K562 (cell line): ENCODE measurements around the gene LAPTM5. TPM values are rescaled to one million over a fixed set of nuclear protein-coding genes. Genes with fewer than 3 reads are reported as not detected.

Experiments used
- ATAC-seq: fragments of 200-7000 bp; cut with Tn5 transposase; 3 replicates; pipeline ENCODE4 v1.9.1; 2020; ENCODE audit warnings: moderate library complexity
- BruUV-seq: library from RNA; stranded (reverse); fragments of 400-500 nt; replicated peaks from 2 replicates; lab custom pipeline; 2021; lab: Mats Ljungman, UMichigan
- CTCF ChIA-PET: fragments of 300-600 bp; formaldehyde crosslinking; extraction: SDS; loops from one replicate; lab custom pipeline; 2021; ENCODE audit warnings: low intra/inter-chr PET ratio; lab: Yijun Ruan, JAX
- POLR2A ChIA-PET: fragments of 300-600, 350-650 bp; sonication (Branson Sonifier 250); formaldehyde crosslinking; extraction: SDS; loops from one replicate; lab custom pipeline; 2021; ENCODE audit warnings: antibody characterized with exemption, inconsistent platforms; lab: Yijun Ruan, JAX
- DNase-seq, 4 experiments: peaks; one replicate each; pipeline versions ENCODE4 v3.0.0 to v3.0.0-alpha.2; 2011 to 2018; ENCODE audit warnings: low spot score in 3 of 4, mixed read lengths in 3 of 4; ENCODE audit errors: extremely low read depth in 1 of 4
- FAIRE-seq: peaks from 2 replicates; lab custom pipeline; 2011; peaks lifted over from hg19 to GRCh38; lab: Jason Lieb, UNC
- H2AFZ ChIP-seq: 2 replicates; pipeline ENCODE4 v1.6.0; 2011; ENCODE audit warnings: low read depth, low read length, control low read depth, inconsistent platforms
- H3K27ac ChIP-seq: fragments of 200-600 bp; 3 replicates; pipeline ENCODE4 v1.8.0; 2011; ENCODE audit warnings: low read depth, mild to moderate bottlenecking, control low read depth, inconsistent platforms, low read length, moderate library complexity, mixed read lengths; ENCODE audit errors: extremely low read depth
- H3K27me3 ChIP-seq, 2 experiments: fragments of 300-600 bp in 1 of 2; 2 replicates in 1 of 2; 3 replicates in 1 of 2; pipeline versions ENCODE4 v1.6.0 to v1.8.0; 2011; ENCODE audit warnings: inconsistent platforms in 2 of 2, low read length in 2 of 2, mild to moderate bottlenecking in 1 of 2, mixed read lengths in 1 of 2, moderate library complexity in 1 of 2; ENCODE audit not compliant: control insufficient read depth in 2 of 2, insufficient read depth in 2 of 2
- H3K36me3 ChIP-seq: fragments of 300-600 bp; 3 replicates; pipeline ENCODE4 v1.8.0; 2011; ENCODE audit warnings: mild to moderate bottlenecking, low read length, inconsistent platforms; ENCODE audit not compliant: control insufficient read depth, insufficient read depth
- H3K4me1 ChIP-seq, 2 experiments: fragments of 200-600 bp in 1 of 2; replicated peaks in 1 of 2; 2 replicates in 1 of 2; 3 replicates in 1 of 2; pipeline versions ENCODE4 v1.5.1 to v1.8.0; 2011; ENCODE audit warnings: inconsistent platforms in 2 of 2, low read length in 2 of 2, mild to moderate bottlenecking in 1 of 2, mixed read lengths in 1 of 2, moderate library complexity in 1 of 2; ENCODE audit not compliant: control insufficient read depth in 2 of 2, insufficient read depth in 2 of 2
- H3K4me2 ChIP-seq: 2 replicates; pipeline ENCODE4 v1.6.1; 2011; ENCODE audit warnings: low read length, control low read depth, inconsistent platforms, mixed read lengths; ENCODE audit not compliant: insufficient read depth
- H3K4me3 ChIP-seq: fragments of 200-600 bp; sonication (generic), shearing (Covaris generic); 2 replicates; pipeline ENCODE4 v1.5.1; 2016; ENCODE audit warnings: control low read depth, inconsistent platforms
- H3K79me2 ChIP-seq: fragments of 200-600 bp; 3 replicates; pipeline ENCODE4 v1.8.0; 2011; ENCODE audit warnings: low read length, inconsistent platforms; ENCODE audit not compliant: control insufficient read depth, insufficient read depth
- H3K9ac ChIP-seq, 2 experiments: 2 replicates each; pipeline versions ENCODE4 v1.6.0 to v1.6.1; 2011; ENCODE audit warnings: low read depth in 2 of 2, low read length in 2 of 2, control low read depth in 1 of 2, inconsistent platforms in 1 of 2, mild to moderate bottlenecking in 1 of 2, mixed read lengths in 1 of 2; ENCODE audit not compliant: insufficient read depth in 1 of 2
- H3K9me1 ChIP-seq: one replicate; pipeline ENCODE4 v1.6.0; 2011; ENCODE audit warnings: inconsistent platforms, mild to moderate bottlenecking, low read length, moderate library complexity; ENCODE audit not compliant: control insufficient read depth, insufficient read depth
- H3K9me3 ChIP-seq: replicated peaks from 2 replicates; pipeline ENCODE4 v1.5.1; 2011; ENCODE audit warnings: low read depth, low read length, inconsistent platforms; ENCODE audit not compliant: control insufficient read depth, insufficient read depth
- H4K20me1 ChIP-seq: replicated peaks from 2 replicates; pipeline ENCODE4 v1.6.1; 2011; ENCODE audit warnings: low read length, inconsistent platforms, mixed read lengths; ENCODE audit not compliant: control insufficient read depth, insufficient read depth
- GABPB1 ChIP-seq: sonication (generic); formaldehyde crosslinking; IDR thresholded peaks from 2 replicates; pipeline ENCODE4 v1.8.0; 2022; ENCODE audit warnings: mild to moderate bottlenecking, missing genetic modification reagents
- NFATC3 ChIP-seq: fragments of 450-650 bp; IDR thresholded peaks from 2 replicates; pipeline ENCODE4 v1.6.1; 2017; ENCODE audit warnings: mild to moderate bottlenecking
- YY1 ChIP-seq, 3 experiments: IDR thresholded peaks; 2 replicates each; pipeline ENCODE4 v1.6.1; 2011; ENCODE audit warnings: low read length in 2 of 3, mild to moderate bottlenecking in 2 of 3, moderate library complexity in 2 of 3, borderline replicate concordance in 1 of 3, control low read depth in 1 of 3, low read depth in 1 of 3; ENCODE audit not compliant: insufficient read depth in 3 of 3, insufficient replicate concordance in 2 of 3, control insufficient read depth in 1 of 3, insufficient read length in 1 of 3; ENCODE audit errors: extremely low read depth in 1 of 3
- ZBTB26 ChIP-seq: fragments of 450-650 bp; formaldehyde crosslinking; IDR thresholded peaks from 2 replicates; pipeline ENCODE4 v1.4.0; 2022; ENCODE audit warnings: missing genetic modification characterization
- ZFX ChIP-seq: sonication (generic); formaldehyde crosslinking; IDR thresholded peaks from 2 replicates; pipeline ENCODE4 v1.8.0; 2022; ENCODE audit warnings: mild to moderate bottlenecking, missing genetic modification reagents, moderate library complexity
- WGBS: fragments of 100-300 bp; shearing (Covaris generic); methylation state at CpG from one replicate; pipeline ENCODE4 v1.1.6; 2016; ENCODE audit warnings: low coverage, mixed read lengths; ENCODE audit not compliant: insufficient coverage; ENCODE audit errors: missing lambda C conversion rate; 5-methylcytosine and 5-hydroxymethylcytosine counted together
- in situ Hi-C: fragments of 300-500 bp; cut with MboI; formaldehyde crosslinking; loops from 4 replicates; pipeline ENCODE4 v1.15.0; 2018; ENCODE audit warnings: inconsistent platforms, mixed read lengths
- intact Hi-C: fragments of 100-400 bp; cut with micrococcal nuclease; formaldehyde crosslinking; loops from 2 replicates; pipeline ENCODE4 v1.14.2; 2022
- polyA plus RNA-seq, 8 experiments: library from polyadenylated mRNA; depleted of rRNA in 4 of 8; stranded (reverse) in 5 of 8; unstranded in 3 of 8; fragments of >200 nt; fragmentation: Nextera tagmentation in 2 of 8; fragmentation: Illumina TruSeq in 1 of 8; extraction: Ambion mirVana in 2 of 8; extraction: Trizol in 1 of 8; gene quantifications; 2 replicates each; pipeline versions ENCODE4 v1.2.1 to v1.2.3, GENCODE V29; 2011 to 2014; ENCODE audit warnings: inconsistent platforms in 1 of 8, missing spikeins in 1 of 8
- total RNA-seq, 7 experiments: library from RNA; depleted of rRNA in 6 of 7; stranded (reverse); fragments of >200 nt in 6 of 7; fragmentation: Illumina TruSeq in 2 of 7; extraction: Trizol in 2 of 7; gene quantifications; 2 replicates each; pipeline versions ENCODE4 v1.2.1 to v1.2.3, GENCODE V29; 2011 to 2021; ENCODE audit warnings: low replicate concordance in 1 of 7
- TF ChIP-seq, protein P1 (sequence below): sonication (generic); formaldehyde crosslinking; IDR thresholded peaks from 2 replicates; pipeline ENCODE4 v1.8.0; 2022; ENCODE audit warnings: missing genetic modification reagents, mild to moderate bottlenecking, moderate library complexity, borderline replicate concordance

The LAPTM5 gene
- total and polyA plus RNA-seq, 9 of the 15 experiments (the other 6 are each of a cell fraction or from before 2014, with no cell fraction given), result 2.4 to 47.3 (median 20.3) TPM

DNA sequence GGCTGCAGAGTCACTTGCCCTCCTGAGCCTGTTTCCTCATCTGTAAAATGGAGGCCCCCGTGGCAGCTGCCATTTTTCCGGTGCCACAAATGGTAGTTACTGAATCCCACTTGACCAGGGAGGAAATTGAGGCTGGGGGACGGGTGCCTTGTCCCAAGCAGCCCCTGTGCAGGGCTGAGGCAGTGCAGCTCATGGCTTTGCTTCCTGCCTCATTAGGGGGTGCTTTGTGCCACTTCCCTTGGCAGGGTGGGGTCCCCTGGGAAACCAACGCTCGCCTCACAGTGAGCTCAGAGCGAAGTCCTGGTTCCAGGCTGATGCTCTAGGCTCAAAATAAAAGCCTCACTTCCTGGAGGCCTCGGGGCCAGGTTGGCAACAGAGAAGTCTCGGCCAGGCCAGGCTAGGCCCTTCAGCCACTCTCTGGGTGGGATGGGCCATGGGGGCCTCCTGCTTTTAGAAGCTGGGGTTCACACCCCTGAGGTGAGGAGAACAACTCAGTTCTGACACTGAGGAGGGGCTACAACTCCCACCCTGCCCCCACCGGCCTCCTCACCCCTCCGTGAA, 6.8 kb downstream of the LAPTM5 start:
- Histone ChIP-seq H3K4me3 (no peak overlapping the region), H3K79me2 (peaks cover 9% of the 10 kb centered on the region; the same call in 2 of the 3 replicates), H3K4me2 (no peak overlapping the region), H3K27ac (no peak overlapping the region), H3K27me3 (no peaks in the 10 kb centered on the region), H3K9me3 (no peaks in the 10 kb centered on the region), H3K36me3 (no peaks in the 10 kb centered on the region), H4K20me1 (no peaks in the 10 kb centered on the region), H3K9me1 (peaks cover 2% of the 10 kb centered on the region), H2AFZ (peak overlapping the region; percentile 4; the same call in 1 of the 2 replicates), H3K9ac (peak overlapping the region in 1 of 2 experiments; percentile 77; a peak in 2 of 4 replicates), H3K4me1 (peaks cover 32 to 52% of the 10 kb centered on the region in 2 experiments)
- in situ Hi-C loops, result no loop called here
- ChIA-PET CTCF (no interaction called here), POLR2A (interaction anchor here (0.6 to 0.9 kb wide), 6 partner anchors 9 to 1555 kb away, joined by 3 to 5 read pairs (median 3); no protein-coding TSS in a partner anchor)
- no TSS peak for BruUV-seq
- 78% methylated on average over 10 of the region's 10 CpGs for WGBS
- no peak for ATAC-seq
- intact Hi-C loops, result no loop called here
- DNase-seq, result no peak
- TF ChIP-seq ZBTB26 (CRISPR knock-in tag), result no peak
- TF ChIP-seq NFATC3, result no peak
- TF ChIP-seq ZFX (CRISPR knock-in tag), result 0 out of 2 replicates have a peak, but pooled peaks have one; percentile 21
- peak in 1 of 3 experiments; percentile 44 for TF ChIP-seq YY1 (IDR thresholded peaks at IDR 0.05; ENCODE audit: borderline replicate concordance in 1 of 3, control insufficient read depth in 1 of 3, extremely low read depth in 1 of 3, insufficient read depth in 3 of 3, insufficient read length in 1 of 3, insufficient replicate concordance in 2 of 3, low read depth in 1 of 3, low read length in 2 of 3)
- TF ChIP-seq, protein P1, sequence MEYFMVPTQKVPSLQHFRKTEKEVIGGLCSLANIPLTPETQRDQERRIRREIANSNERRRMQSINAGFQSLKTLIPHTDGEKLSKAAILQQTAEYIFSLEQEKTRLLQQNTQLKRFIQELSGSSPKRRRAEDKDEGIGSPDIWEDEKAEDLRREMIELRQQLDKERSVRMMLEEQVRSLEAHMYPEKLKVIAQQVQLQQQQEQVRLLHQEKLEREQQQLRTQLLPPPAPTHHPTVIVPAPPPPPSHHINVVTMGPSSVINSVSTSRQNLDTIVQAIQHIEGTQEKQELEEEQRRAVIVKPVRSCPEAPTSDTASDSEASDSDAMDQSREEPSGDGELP (CRISPR knock-in tag), result 0 out of 2 replicates have a peak, but pooled peaks have one; percentile 14
- TF ChIP-seq GABPB1 (CRISPR knock-in tag), result 0 out of 2 replicates have a peak, but pooled peaks have one; percentile 20
- no peak for FAIRE-seq
